Esophagus muscularis mucosa (tissue), 3 donors: ENCODE measurements around the gene ABI2.

ENCODE experiments used
- POLR2A ChIP-seq: fragments of 450-650 bp; IDR thresholded peaks from one replicate; pipeline ENCODE4 v1.6.1; 2017; ENCODE audit warnings: antibody characterized with exemption, moderate library complexity, mild to moderate bottlenecking, low read depth
- POLR2AphosphoS5 ChIP-seq, 2 donors: sonication (generic); formaldehyde crosslinking; IDR thresholded peaks; one replicate each; pipeline ENCODE4 v1.6.1; 2017; ENCODE audit warnings: antibody characterized with exemption in 2 of 2
- TF ChIP-seq, protein P1 (sequence below), 3 experiments: fragments of 200-600 bp in 2 of 3; fragments of 450-650 bp in 1 of 3; sonication (generic) in 2 of 3; IDR thresholded peaks; one replicate each; pipeline ENCODE4 v1.5.1; 2017 to 2019; ENCODE audit warnings: antibody characterized with exemption in 3 of 3, mild to moderate bottlenecking in 2 of 3, moderate library complexity in 1 of 3

- TF ChIP-seq, protein P1, sequence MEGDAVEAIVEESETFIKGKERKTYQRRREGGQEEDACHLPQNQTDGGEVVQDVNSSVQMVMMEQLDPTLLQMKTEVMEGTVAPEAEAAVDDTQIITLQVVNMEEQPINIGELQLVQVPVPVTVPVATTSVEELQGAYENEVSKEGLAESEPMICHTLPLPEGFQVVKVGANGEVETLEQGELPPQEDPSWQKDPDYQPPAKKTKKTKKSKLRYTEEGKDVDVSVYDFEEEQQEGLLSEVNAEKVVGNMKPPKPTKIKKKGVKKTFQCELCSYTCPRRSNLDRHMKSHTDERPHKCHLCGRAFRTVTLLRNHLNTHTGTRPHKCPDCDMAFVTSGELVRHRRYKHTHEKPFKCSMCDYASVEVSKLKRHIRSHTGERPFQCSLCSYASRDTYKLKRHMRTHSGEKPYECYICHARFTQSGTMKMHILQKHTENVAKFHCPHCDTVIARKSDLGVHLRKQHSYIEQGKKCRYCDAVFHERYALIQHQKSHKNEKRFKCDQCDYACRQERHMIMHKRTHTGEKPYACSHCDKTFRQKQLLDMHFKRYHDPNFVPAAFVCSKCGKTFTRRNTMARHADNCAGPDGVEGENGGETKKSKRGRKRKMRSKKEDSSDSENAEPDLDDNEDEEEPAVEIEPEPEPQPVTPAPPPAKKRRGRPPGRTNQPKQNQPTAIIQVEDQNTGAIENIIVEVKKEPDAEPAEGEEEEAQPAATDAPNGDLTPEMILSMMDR (IDR thresholded peaks at IDR 0.05) = no peak
- no peak for TF ChIP-seq POLR2A
- no peak for TF ChIP-seq POLR2AphosphoS5 (IDR thresholded peaks at IDR 0.05)
Observed at GRCh38 chr2:203489531-203489930, 161.3 kb downstream of the ABI2 start.
